Neural progenitor cell (in vitro differentiated cells): Measurements from ENCODE around the gene LZTS3. TPM values are rescaled to one million over a fixed set of nuclear protein-coding genes. Genes with fewer than 3 reads are reported as not detected.

Source experiments
- DNase-seq: peaks from one replicate; pipeline ENCODE4 v3.0.0-alpha.2; 2016; ENCODE audit warnings: low spot score
- H2AFZ ChIP-seq: fragments of 200-600 bp; sonication (generic); replicated peaks from 2 replicates; pipeline ENCODE4 v1.6.1; 2016; ENCODE audit warnings: antibody characterized with exemption
- H3F3A ChIP-seq: fragments of 200-600 bp; sonication (generic); 2 replicates; pipeline ENCODE4 v1.6.1; 2016; ENCODE audit warnings: antibody characterized with exemption, low read depth
- H3K27ac ChIP-seq: fragments of 200-600 bp; sonication (generic); 2 replicates; pipeline ENCODE4 v1.5.1; 2016; ENCODE audit warnings: mild to moderate bottlenecking
- H3K27me3 ChIP-seq: fragments of 200-600 bp; sonication (generic); 2 replicates; pipeline ENCODE4 v1.6.1; 2016; ENCODE audit warnings: mild to moderate bottlenecking, moderate library complexity
- H3K36me3 ChIP-seq: fragments of 200-600 bp; sonication (generic); 2 replicates; pipeline ENCODE4 v1.5.1; 2016
- H3K4me1 ChIP-seq: fragments of 200-600 bp; sonication (generic); 2 replicates; pipeline ENCODE4 v1.6.1; 2016; ENCODE audit warnings: mixed run types
- H3K4me2 ChIP-seq: fragments of 200-600 bp; sonication (generic); 2 replicates; pipeline ENCODE4 v1.6.1; 2016
- H3K4me3 ChIP-seq: fragments of 200-600 bp; sonication (generic); 2 replicates; pipeline ENCODE4 v1.5.1; 2016
- H3K79me2 ChIP-seq: fragments of 200-600 bp; sonication (generic); 2 replicates; pipeline ENCODE4 v1.6.1; 2016; ENCODE audit warnings: low read depth
- H3K9ac ChIP-seq: fragments of 200-600 bp; sonication (generic); 2 replicates; pipeline ENCODE4 v1.6.1; 2016
- H3K9me3 ChIP-seq: fragments of 200-600 bp; sonication (generic); 2 replicates; pipeline ENCODE4 v1.5.1; 2016; ENCODE audit warnings: low read depth
- H4K20me1 ChIP-seq: fragments of 200-600 bp; sonication (generic); 2 replicates; pipeline ENCODE4 v1.6.1; 2016; ENCODE audit warnings: low read depth
- H3K27ac Mint-ChIP-seq: 3 replicates; pipeline ENCODE4 v1.8.0; 2021; ENCODE audit warnings: mixed read lengths
- H3K27me3 Mint-ChIP-seq: 2 replicates; pipeline ENCODE4 v1.8.0; 2022; ENCODE audit warnings: low read depth, mild to moderate bottlenecking, inconsistent platforms, moderate library complexity, mixed read lengths; ENCODE audit not compliant: insufficient read depth
- H3K36me3 Mint-ChIP-seq: 3 replicates; pipeline ENCODE4 v1.8.0; 2021; ENCODE audit warnings: mixed read lengths
- H3K4me1 Mint-ChIP-seq: 3 replicates; pipeline ENCODE4 v1.8.0; 2021; ENCODE audit warnings: mixed read lengths
- H3K4me3 Mint-ChIP-seq: 3 replicates; pipeline ENCODE4 v1.8.0; 2021; ENCODE audit warnings: mild to moderate bottlenecking, moderate library complexity, mixed read lengths
- H3K9me3 Mint-ChIP-seq: 3 replicates; pipeline ENCODE4 v1.8.0; 2020; ENCODE audit warnings: mixed read lengths
- EZH2 ChIP-seq: fragments of 200-600 bp; sonication (generic); IDR thresholded peaks from 2 replicates; pipeline ENCODE4 v1.6.1; 2017; ENCODE audit warnings: antibody characterized with exemption, mild to moderate bottlenecking, moderate library complexity
- EZH2phosphoT487 ChIP-seq: fragments of 200-600 bp; sonication (generic); IDR thresholded peaks from 2 replicates; pipeline ENCODE4 v1.6.1; 2017; ENCODE audit warnings: antibody characterized with exemption
- total RNA-seq: library from RNA; depleted of rRNA; stranded (reverse); fragments of >200 nt; gene quantifications from 2 replicates; pipeline ENCODE4 v1.2.3, GENCODE V29; 2015; ENCODE audit warnings: low replicate concordance
- TF ChIP-seq, protein P1 (sequence below): fragments of 200-600 bp; sonication (generic); IDR thresholded peaks from 2 replicates; pipeline ENCODE4 v1.5.1; 2017; ENCODE audit warnings: antibody characterized with exemption, mild to moderate bottlenecking

LZTS3 gene
- total RNA-seq, 1 donor from 2014 or later = 3.7 TPM

GRCh38 chr20:3213226-3213625, 39.9 kb upstream of the LZTS3 start:
- no peaks in the 10 kb centered on the region for H3K9me3 ChIP-seq
- no peak overlapping the region for H3K4me2 ChIP-seq
- H4K20me1 ChIP-seq = no peaks in the 10 kb centered on the region
- no peaks in the 10 kb centered on the region for H3K9me3 Mint-ChIP-seq
- H3K79me2 ChIP-seq = peaks cover 39% of the 10 kb centered on the region
- H3K27ac Mint-ChIP-seq = no peak overlapping the region
- H3K4me1 Mint-ChIP-seq = peaks cover 14% of the 10 kb centered on the region
- H2AFZ ChIP-seq = no peak overlapping the region
- H3K27me3 ChIP-seq = no peaks in the 10 kb centered on the region
- H3F3A ChIP-seq = peaks cover 16% of the 10 kb centered on the region
- H3K36me3 ChIP-seq = no peaks in the 10 kb centered on the region
- peaks cover 7% of the 10 kb centered on the region for H3K4me1 ChIP-seq
- H3K4me3 ChIP-seq = no peak overlapping the region
- H3K27me3 Mint-ChIP-seq = no peaks in the 10 kb centered on the region
- TF ChIP-seq EZH2phosphoT487 = no peak
- no peak for TF ChIP-seq EZH2
- TF ChIP-seq, protein P1, sequence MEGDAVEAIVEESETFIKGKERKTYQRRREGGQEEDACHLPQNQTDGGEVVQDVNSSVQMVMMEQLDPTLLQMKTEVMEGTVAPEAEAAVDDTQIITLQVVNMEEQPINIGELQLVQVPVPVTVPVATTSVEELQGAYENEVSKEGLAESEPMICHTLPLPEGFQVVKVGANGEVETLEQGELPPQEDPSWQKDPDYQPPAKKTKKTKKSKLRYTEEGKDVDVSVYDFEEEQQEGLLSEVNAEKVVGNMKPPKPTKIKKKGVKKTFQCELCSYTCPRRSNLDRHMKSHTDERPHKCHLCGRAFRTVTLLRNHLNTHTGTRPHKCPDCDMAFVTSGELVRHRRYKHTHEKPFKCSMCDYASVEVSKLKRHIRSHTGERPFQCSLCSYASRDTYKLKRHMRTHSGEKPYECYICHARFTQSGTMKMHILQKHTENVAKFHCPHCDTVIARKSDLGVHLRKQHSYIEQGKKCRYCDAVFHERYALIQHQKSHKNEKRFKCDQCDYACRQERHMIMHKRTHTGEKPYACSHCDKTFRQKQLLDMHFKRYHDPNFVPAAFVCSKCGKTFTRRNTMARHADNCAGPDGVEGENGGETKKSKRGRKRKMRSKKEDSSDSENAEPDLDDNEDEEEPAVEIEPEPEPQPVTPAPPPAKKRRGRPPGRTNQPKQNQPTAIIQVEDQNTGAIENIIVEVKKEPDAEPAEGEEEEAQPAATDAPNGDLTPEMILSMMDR = no peak
- peak overlapping the region; percentile 4 for H3K9ac ChIP-seq
- peaks cover 3% of the 10 kb centered on the region for H3K36me3 Mint-ChIP-seq
- no peak overlapping the region for H3K27ac ChIP-seq
- no peak for DNase-seq
- H3K4me3 Mint-ChIP-seq = no peak overlapping the region

DNA sequence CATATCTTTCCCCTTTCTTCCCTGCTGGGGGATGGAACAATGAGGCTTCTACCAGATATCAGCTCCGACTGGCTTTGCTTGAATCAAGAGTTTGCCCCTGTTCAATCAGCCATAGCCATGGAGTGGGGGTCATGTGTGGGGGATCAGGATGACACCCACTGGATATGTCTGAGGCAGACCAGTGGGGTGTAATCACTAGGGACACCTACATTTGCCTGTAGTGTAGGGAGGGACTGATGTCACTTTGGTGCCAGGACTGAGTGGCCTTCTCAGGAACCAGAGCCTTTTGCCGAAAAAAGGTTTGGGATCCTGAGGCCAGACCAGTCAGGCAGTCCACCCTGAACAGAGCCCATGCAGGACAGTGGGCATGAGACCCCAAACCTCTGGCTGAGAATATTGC, 37.0 kb upstream of the LZTS3 start:
- Histone ChIP-seq H4K20me1 (no peaks in the 10 kb centered on the region), H3K4me2 (peak overlapping the region; percentile 98), H3K79me2 (peaks cover 46% of the 10 kb centered on the region), H3K4me3 (peak overlapping the region; percentile 77), H3K36me3 (no peaks in the 10 kb centered on the region), H3K27ac (no peak overlapping the region), H3K4me1 (peaks cover 8% of the 10 kb centered on the region), H2AFZ (no peak overlapping the region), H3F3A (peaks cover 9% of the 10 kb centered on the region), H3K9me3 (no peaks in the 10 kb centered on the region), H3K27me3 (no peaks in the 10 kb centered on the region), H3K9ac (peak overlapping the region; percentile 71)
- Mint-ChIP-seq H3K27me3 (no peaks in the 10 kb centered on the region), H3K9me3 (no peaks in the 10 kb centered on the region), H3K4me3 (peak overlapping the region; percentile 96), H3K36me3 (peaks cover 3% of the 10 kb centered on the region), H3K4me1 (peaks cover 14% of the 10 kb centered on the region), H3K27ac (no peak overlapping the region)
- TF ChIP-seq EZH2 (no peak), EZH2phosphoT487 (no peak)
- TF ChIP-seq, protein P1 = no peak
- no peak for DNase-seq

DNA sequence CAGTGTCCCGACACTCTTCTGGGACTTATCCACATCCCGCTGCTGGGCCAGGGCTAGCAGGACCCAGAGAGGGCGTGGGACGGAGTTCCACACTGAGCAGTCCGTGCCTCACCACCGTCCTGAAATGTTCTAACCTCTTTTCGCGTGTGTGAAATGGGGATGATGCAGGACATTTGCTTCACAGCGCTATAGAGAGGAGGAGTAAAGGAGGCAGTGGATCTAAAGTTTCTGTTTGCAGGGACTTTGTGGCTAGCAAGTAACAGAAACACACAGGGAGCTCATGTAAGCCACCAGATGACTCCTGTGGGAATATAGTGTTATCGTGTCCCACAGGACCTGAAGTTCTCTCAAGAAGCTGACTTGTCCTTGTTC, 36.6 kb upstream of the LZTS3 start:
- Histone ChIP-seq H3K4me1 (peaks cover 8% of the 10 kb centered on the region), H2AFZ (peak overlapping the region; percentile 97), H3K9me3 (no peaks in the 10 kb centered on the region), H4K20me1 (no peaks in the 10 kb centered on the region), H3K79me2 (peaks cover 46% of the 10 kb centered on the region), H3K36me3 (no peaks in the 10 kb centered on the region), H3K4me3 (peak overlapping the region; percentile 77), H3K4me2 (peak overlapping the region; percentile 98), H3F3A (peaks cover 13% of the 10 kb centered on the region), H3K9ac (peak overlapping the region; percentile 71), H3K27ac (no peak overlapping the region), H3K27me3 (no peaks in the 10 kb centered on the region)
- peak overlapping the region; percentile 96 for H3K4me3 Mint-ChIP-seq
- peaks cover 3% of the 10 kb centered on the region for H3K36me3 Mint-ChIP-seq
- H3K4me1 Mint-ChIP-seq = peaks cover 14% of the 10 kb centered on the region
- TF ChIP-seq EZH2 = no peak
- no peak for TF ChIP-seq EZH2phosphoT487
- TF ChIP-seq, protein P1 = no peak
- H3K27ac Mint-ChIP-seq = peak overlapping the region; percentile 59
- H3K27me3 Mint-ChIP-seq = peaks cover 1% of the 10 kb centered on the region
- DNase-seq = no peak
- H3K9me3 Mint-ChIP-seq = no peaks in the 10 kb centered on the region
